ENCODE results near the gene SFTA2. TPM values are rescaled to one million over a fixed set of nuclear protein-coding genes. Genes with fewer than 3 reads are reported as not detected.
"Not testable (repeated sequence)": the region's sequence is repeated elsewhere in the genome, so short reads cannot be mapped to it uniquely, and the experiment has no call there.

SFTA2 gene
- total and polyA plus RNA-seq, 2 experiments from 2014 or later: not detected

DNA sequence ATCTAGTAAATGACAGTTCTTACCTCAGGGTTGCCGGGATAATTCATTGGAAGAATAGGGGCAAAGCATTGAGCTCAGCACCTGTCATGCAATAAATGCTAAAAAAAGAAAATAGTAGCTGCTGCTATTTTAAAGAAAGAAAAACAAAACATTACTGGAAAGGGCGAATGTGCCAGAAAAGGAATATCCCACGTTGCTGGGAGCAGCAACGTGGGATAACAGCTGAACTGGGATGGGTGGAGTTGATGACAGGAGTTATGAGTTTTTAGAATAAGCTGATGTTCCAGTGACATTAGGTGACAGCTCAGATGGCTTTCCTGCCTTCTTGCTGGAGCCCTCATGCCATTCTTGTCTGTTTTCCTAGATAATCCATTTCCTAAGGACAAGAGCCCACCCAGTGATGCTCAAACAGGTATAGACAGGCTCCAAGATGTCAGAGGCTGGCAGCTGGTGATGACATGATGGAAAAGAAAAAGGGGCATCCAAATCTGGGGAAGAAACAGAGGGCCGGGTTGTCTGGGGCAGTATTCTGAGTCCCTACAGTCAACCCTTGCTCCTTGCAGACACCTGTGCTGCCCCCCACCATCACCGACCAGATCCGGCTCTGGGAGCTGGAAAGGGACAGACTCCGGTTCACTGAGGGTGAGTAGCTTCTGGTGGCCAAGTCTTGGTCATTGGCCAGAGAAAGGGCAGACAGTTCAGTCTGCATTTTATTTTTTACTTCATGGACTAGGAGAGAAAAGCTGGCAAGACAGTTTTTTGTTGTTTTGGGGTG lies 19.0 kb downstream of the SFTA2 start:
- no peak overlapping the region for H2AFZ ChIP-seq
- H3K27ac ChIP-seq: no peak overlapping the region
- H3K9me3 ChIP-seq (ENCODE audit: low read depth): no peaks in the 10 kb centered on the region
- peak overlapping the region; percentile 90; the same call in 1 of the 2 replicates for H3K9ac ChIP-seq
- TF ChIP-seq EZH2 (IDR thresholded peaks at IDR 0.05; ENCODE audit: insufficient read depth, poor library complexity, severe bottlenecking): no peak
- no peak for TF ChIP-seq EZH2phosphoT487 (IDR thresholded peaks at IDR 0.05; ENCODE audit: insufficient read depth, low read depth)
- in situ Hi-C loops (cut with MboI): loop anchor here (10.0 kb wide), 1 partner anchor 162 kb away; no protein-coding TSS in a partner anchor
- no peak overlapping the region for H3K4me2 ChIP-seq (ENCODE audit: unreplicated experiment)
- peaks cover 19% of the 10 kb centered on the region for H3K79me2 ChIP-seq (ENCODE audit: insufficient read depth)
- peaks cover 7% of the 10 kb centered on the region; the same call in 1 of the 2 replicates for H3K4me1 ChIP-seq (ENCODE audit: insufficient read depth)
- H4K20me1 ChIP-seq (ENCODE audit: insufficient read depth): no peaks in the 10 kb centered on the region
- H3K9me2 ChIP-seq (ENCODE audit: insufficient read depth): no peaks in the 10 kb centered on the region
- H3K27me3 ChIP-seq (replicated peaks; ENCODE audit: insufficient read depth): no peaks in the 10 kb centered on the region
- peak; percentile 7 for DNase-seq
- WGBS, 2 experiments (ENCODE audit: low coverage in 1 of 2, low lambda C conversion rate in 2 of 2, missing lambda C conversion rate in 2 of 2): 77 to 80% methylated on average over 8 of the region's 8 CpGs
- 0 out of 2 replicates have a peak, but pooled peaks cover 3% of the 10 kb centered on the region for H3K36me3 ChIP-seq (ENCODE audit: low read depth)
- peaks cover 12% of the 10 kb centered on the region for H3F3A ChIP-seq (ENCODE audit: insufficient read depth)
- H3K4me3 ChIP-seq: no peak overlapping the region

DNA sequence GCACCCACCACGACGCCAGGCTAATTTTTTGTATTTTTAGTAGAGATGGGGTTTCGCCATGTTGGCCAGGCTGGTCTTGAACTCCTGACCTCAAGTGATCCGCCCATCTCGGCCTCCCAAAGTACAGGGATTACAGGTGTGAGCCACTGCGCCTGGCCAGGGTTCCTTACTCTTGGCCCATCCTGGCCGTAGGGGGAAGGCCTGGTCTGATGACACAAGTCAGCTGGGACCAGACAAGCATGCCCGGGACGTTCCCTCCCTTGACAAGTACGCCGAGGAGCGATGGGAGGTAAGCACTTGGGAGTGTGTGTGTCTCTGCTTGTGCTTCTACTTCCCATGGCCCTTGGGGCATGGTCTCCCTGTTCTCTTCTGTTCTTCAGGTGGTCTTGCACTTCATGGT lies 21.5 kb downstream of the SFTA2 start:
- not testable (repeated sequence) for H3K4me2 ChIP-seq (ENCODE audit: unreplicated experiment); H3K27me3 ChIP-seq (replicated peaks; ENCODE audit: insufficient read depth); H4K20me1 ChIP-seq (ENCODE audit: insufficient read depth); H2AFZ ChIP-seq; H3K27ac ChIP-seq; H3K4me3 ChIP-seq; H3K9me2 ChIP-seq (ENCODE audit: insufficient read depth); H3K4me1 ChIP-seq (ENCODE audit: insufficient read depth); H3K9me3 ChIP-seq (ENCODE audit: low read depth); H3K9ac ChIP-seq; DNase-seq; H3K36me3 ChIP-seq (ENCODE audit: low read depth)
- Histone ChIP-seq H3K79me2 (ENCODE audit: insufficient read depth) (peaks cover 19% of the 10 kb centered on the region), H3F3A (ENCODE audit: insufficient read depth) (peaks cover 24% of the 10 kb centered on the region)
- in situ Hi-C loops (cut with MboI): loop anchor here (10.0 kb wide), 1 partner anchor 164 kb away; no protein-coding TSS in a partner anchor
- WGBS, 2 experiments (ENCODE audit: low coverage in 1 of 2, low lambda C conversion rate in 2 of 2, missing lambda C conversion rate in 2 of 2): 90 to 95% methylated on average over 12 of the region's 12 CpGs

DNA sequence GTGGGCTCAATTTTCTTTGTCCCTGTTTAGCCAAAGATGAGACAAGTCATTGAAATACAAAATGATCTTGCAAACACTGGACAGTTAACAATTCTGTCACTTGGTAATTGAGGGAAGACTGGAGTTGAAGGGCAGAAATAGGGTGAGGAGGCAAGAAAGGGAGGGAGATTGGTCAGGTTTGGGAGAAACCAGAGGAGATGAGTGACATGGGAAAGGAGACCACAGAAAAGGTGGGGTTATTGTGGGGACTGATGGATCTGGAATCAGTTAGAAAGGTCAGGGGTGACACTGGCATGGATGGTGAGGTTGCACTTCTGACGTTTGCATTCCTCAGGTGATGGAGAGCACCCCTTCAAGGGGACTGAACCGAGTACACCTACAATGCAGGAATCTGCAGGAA lies 23.3 kb downstream of the SFTA2 start:
- Histone ChIP-seq H3K36me3 (ENCODE audit: low read depth) (no peaks in the 10 kb centered on the region), H3K27me3 (replicated peaks; ENCODE audit: insufficient read depth) (no peaks in the 10 kb centered on the region), H3K9me2 (ENCODE audit: insufficient read depth) (no peaks in the 10 kb centered on the region), H3K4me3 (peak overlapping the region; percentile 100), H3F3A (ENCODE audit: insufficient read depth) (peaks cover 24% of the 10 kb centered on the region), H3K9me3 (ENCODE audit: low read depth) (no peaks in the 10 kb centered on the region), H3K4me2 (ENCODE audit: unreplicated experiment) (peak overlapping the region; percentile 98), H2AFZ (peak overlapping the region; percentile 99), H3K27ac (no peak overlapping the region), H3K79me2 (ENCODE audit: insufficient read depth) (peaks cover 19% of the 10 kb centered on the region), H3K4me1 (ENCODE audit: insufficient read depth) (peaks cover 7% of the 10 kb centered on the region; the same call in 1 of the 2 replicates), H3K9ac (peak overlapping the region; percentile 93), H4K20me1 (ENCODE audit: insufficient read depth) (no peaks in the 10 kb centered on the region)
- 27 to 30% methylated on average over 2 of the region's 2 CpGs for WGBS, 2 experiments (ENCODE audit: low coverage in 1 of 2, low lambda C conversion rate in 2 of 2, missing lambda C conversion rate in 2 of 2)
- in situ Hi-C loops (cut with MboI): no loop called here
- TF ChIP-seq EZH2phosphoT487 (IDR thresholded peaks at IDR 0.05; ENCODE audit: insufficient read depth, low read depth): no peak
- no peak for TF ChIP-seq EZH2 (IDR thresholded peaks at IDR 0.05; ENCODE audit: insufficient read depth, poor library complexity, severe bottlenecking)
- DNase-seq: no peak

DNA sequence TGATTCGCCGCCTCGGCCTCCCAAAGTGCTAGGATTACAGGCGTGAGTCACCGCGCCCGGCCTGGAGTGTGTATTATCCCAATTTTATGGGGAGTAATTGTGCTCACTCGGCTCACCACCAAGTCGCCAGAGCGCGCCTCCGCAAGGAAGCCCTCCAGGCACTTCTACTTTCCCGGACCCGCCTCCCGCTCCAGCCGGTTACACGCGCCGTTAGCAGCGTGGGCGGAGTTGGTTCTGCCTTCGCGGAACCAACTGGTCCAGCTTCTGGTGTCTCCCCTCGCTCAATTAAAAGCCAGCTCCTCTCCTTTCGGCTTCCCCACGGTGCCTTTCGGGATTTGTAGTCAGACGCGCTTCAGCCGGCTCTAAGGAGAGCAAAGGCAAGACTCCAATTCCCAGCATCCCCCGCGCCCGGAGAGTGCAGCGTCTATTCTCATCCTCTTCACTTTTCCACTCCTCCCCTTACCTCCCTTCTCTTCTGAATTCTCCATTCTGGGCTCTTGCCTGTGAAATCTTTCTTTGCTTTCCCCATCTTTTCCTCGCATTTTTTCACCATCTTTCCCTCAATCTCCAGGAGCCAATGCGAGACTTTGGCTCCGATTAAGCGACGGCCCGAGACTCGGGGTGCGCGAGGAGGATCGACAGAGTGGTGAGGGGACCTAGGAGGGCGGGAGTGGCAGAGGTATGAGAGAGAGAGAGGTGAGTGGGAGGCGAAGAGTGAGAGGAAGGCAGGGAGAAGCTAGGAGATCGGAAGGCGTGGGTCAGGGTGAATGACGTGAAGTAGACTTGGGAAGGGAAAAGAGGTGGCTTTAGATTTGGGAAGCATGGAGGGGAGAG lies 24.0 kb downstream of the SFTA2 start, which contains the start of gene GTF2H4:
TSS of gene GTF2H4 (plus strand) at position 450 of the 834 bp plus-strand sequence.
- no peaks in the 10 kb centered on the region for H3K9me3 ChIP-seq (ENCODE audit: low read depth)
- TF ChIP-seq EZH2phosphoT487 (IDR thresholded peaks at IDR 0.05; ENCODE audit: insufficient read depth, low read depth) (no peak), EZH2 (IDR thresholded peaks at IDR 0.05; ENCODE audit: insufficient read depth, poor library complexity, severe bottlenecking) (no peak)
- in situ Hi-C loops (cut with MboI): no loop called here
- peaks cover 7% of the 10 kb centered on the region; the same call in 1 of the 2 replicates for H3K4me1 ChIP-seq (ENCODE audit: insufficient read depth)
- no peaks in the 10 kb centered on the region for H3K9me2 ChIP-seq (ENCODE audit: insufficient read depth)
- WGBS, 2 experiments (ENCODE audit: low coverage in 1 of 2, low lambda C conversion rate in 2 of 2, missing lambda C conversion rate in 2 of 2): 1% methylated on average over 49 of the region's 49 CpGs
- peak within 1 kb of the TSS; percentile 93 for H3K9ac ChIP-seq
- peak within 1 kb of the TSS; percentile 54 for H3K27ac ChIP-seq
- H3K4me2 ChIP-seq (ENCODE audit: unreplicated experiment): peak within 1 kb of the TSS; percentile 98
- H3K27me3 ChIP-seq (replicated peaks; ENCODE audit: insufficient read depth): no peaks in the 10 kb centered on the region
- H3F3A ChIP-seq (ENCODE audit: insufficient read depth): peaks cover 18% of the 10 kb centered on the region
- DNase-seq: peak; percentile 99
- H3K36me3 ChIP-seq (ENCODE audit: low read depth): no peaks in the 10 kb centered on the region
- H3K4me3 ChIP-seq: peak within 1 kb of the TSS; percentile 100
- H2AFZ ChIP-seq: peak within 1 kb of the TSS; percentile 99
- peaks cover 19% of the 10 kb centered on the region for H3K79me2 ChIP-seq (ENCODE audit: insufficient read depth)
- H4K20me1 ChIP-seq (ENCODE audit: insufficient read depth): no peaks in the 10 kb centered on the region

GRCh38 chr6:30907290-30907757 lies 24.6 kb downstream of the SFTA2 start:
- peak overlapping the region; percentile 100 for H3K4me3 ChIP-seq
- peak overlapping the region; percentile 15 for H3K4me2 ChIP-seq (ENCODE audit: unreplicated experiment)
- H3K79me2 ChIP-seq (ENCODE audit: insufficient read depth): peaks cover 19% of the 10 kb centered on the region
- 36 to 41% methylated on average over 13 to 16 of the region's 16 CpGs for WGBS, 2 experiments (ENCODE audit: low coverage in 1 of 2, low lambda C conversion rate in 2 of 2, missing lambda C conversion rate in 2 of 2)
- H3K9me2 ChIP-seq (ENCODE audit: insufficient read depth); H3K4me1 ChIP-seq (ENCODE audit: insufficient read depth); H4K20me1 ChIP-seq (ENCODE audit: insufficient read depth); DNase-seq; H3K27me3 ChIP-seq (replicated peaks; ENCODE audit: insufficient read depth); H3K9me3 ChIP-seq (ENCODE audit: low read depth); H3K36me3 ChIP-seq (ENCODE audit: low read depth); in situ Hi-C loops (cut with MboI): not testable (repeated sequence)
- peak overlapping the region; percentile 52 for H3K9ac ChIP-seq
- peaks cover 13% of the 10 kb centered on the region; the same call in 1 of the 2 replicates for H3F3A ChIP-seq (ENCODE audit: insufficient read depth)
- H3K27ac ChIP-seq: peak overlapping the region; percentile 9; the same call in 1 of the 2 replicates
- peak overlapping the region; percentile 76 for H2AFZ ChIP-seq

Data from GM23248 (cell line).